NCI-H2107 treated with DMSO at 0.1 percent for 48 hours (cell line): ENCODE data around the gene ABHD8.

Source experiments
- DNase-seq: peaks from one replicate; lab custom pipeline; 2025; ENCODE audit not compliant: unreplicated experiment; lab: John Stamatoyannopoulos, UW

Gene ABHD8

GRCh38 chr19:17333611-17334413, 30.6 kb upstream of the ABHD8 start:
- peak; percentile 78 for DNase-seq

GRCh38 chr19:17332677-17333581, 29.7 kb upstream of the ABHD8 start:
- peak; percentile 0 for DNase-seq

- DNase-seq, result no peak
These were observed 29.1 kb upstream of the ABHD8 start for GRCh38 chr19:17332360-17332676.

- DNase-seq, result peak; percentile 20
These were observed 27.9 kb upstream of the ABHD8 start for GRCh38 chr19:17331045-17331558.

GRCh38 chr19:17330262-17331044, 27.2 kb upstream of the ABHD8 start:
- no peak for DNase-seq

GRCh38 chr19:17329366-17330261, 26.4 kb upstream of the ABHD8 start:
- no peak for DNase-seq

- DNase-seq, result no peak
These were observed 25.5 kb upstream of the ABHD8 start for GRCh38 chr19:17328517-17329365.

- no peak for DNase-seq
These were observed 24.7 kb upstream of the ABHD8 start for GRCh38 chr19:17327654-17328516.

- no peak for DNase-seq
These were observed 23.9 kb upstream of the ABHD8 start for GRCh38 chr19:17327068-17327653.

GRCh38 chr19:17326595-17326966, 23.4 kb upstream of the ABHD8 start:
- no peak for DNase-seq

GRCh38 chr19:17325881-17326594, 22.8 kb upstream of the ABHD8 start:
- DNase-seq, result no peak

- DNase-seq, result no peak
These were observed 21.9 kb upstream of the ABHD8 start for GRCh38 chr19:17325133-17325532.

GRCh38 chr19:17324357-17325114, 21.3 kb upstream of the ABHD8 start:
- no peak for DNase-seq

GRCh38 chr19:17323964-17324332, 20.7 kb upstream of the ABHD8 start:
- no peak for DNase-seq

GRCh38 chr19:17323300-17323963, 20.2 kb upstream of the ABHD8 start:
- no peak for DNase-seq

GRCh38 chr19:17322854-17323253, 19.6 kb upstream of the ABHD8 start:
- no peak for DNase-seq
